ENCODE data around the gene P2RX5.

Gene P2RX5

DNA sequence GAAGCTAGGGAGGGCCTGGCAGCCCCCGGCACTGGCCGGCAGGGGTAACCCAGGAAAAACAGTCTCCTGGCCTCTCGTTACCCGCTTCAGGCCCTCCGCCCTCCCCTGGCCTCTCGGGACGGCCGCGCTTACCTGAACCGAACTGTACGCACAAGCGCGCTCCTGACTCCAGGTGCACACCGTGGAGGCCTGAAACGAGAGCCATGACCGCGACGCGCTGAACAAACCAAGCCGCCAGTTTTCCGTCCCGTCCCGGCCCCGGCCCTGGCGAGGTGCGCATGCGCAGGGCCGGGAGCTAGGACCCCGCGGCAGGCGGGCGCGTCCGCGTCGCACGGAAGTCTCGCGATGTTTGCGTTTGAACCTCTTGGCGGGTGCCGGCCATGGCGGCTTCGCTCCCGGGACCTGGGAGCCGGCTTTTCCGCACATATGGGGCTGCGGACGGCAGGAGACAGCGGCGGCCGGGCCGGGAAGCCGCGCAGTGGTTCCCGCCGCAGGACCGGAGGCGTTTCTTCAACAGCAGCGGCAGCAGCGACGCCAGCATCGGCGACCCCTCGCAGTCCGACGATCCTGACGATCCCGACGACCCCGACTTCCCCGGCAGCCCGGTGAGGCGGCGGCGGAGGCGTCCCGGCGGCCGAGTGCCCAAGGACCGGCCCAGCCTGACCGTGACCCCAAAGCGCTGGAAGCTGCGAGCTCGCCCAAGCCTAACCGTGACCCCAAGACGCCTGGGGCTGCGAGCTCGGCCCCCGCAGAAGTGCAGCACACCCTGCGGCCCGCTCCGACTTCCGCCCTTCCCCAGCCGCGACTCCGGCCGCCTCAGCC is 27.8 kb upstream of the P2RX5 start, which contains the start of gene HASPIN:
Gene HASPIN (plus strand): TSS at position 348 of the 822 bp plus-strand sequence. CDS start 33 bp downstream, at position 381.
- TF ChIP-seq, protein P1, sequence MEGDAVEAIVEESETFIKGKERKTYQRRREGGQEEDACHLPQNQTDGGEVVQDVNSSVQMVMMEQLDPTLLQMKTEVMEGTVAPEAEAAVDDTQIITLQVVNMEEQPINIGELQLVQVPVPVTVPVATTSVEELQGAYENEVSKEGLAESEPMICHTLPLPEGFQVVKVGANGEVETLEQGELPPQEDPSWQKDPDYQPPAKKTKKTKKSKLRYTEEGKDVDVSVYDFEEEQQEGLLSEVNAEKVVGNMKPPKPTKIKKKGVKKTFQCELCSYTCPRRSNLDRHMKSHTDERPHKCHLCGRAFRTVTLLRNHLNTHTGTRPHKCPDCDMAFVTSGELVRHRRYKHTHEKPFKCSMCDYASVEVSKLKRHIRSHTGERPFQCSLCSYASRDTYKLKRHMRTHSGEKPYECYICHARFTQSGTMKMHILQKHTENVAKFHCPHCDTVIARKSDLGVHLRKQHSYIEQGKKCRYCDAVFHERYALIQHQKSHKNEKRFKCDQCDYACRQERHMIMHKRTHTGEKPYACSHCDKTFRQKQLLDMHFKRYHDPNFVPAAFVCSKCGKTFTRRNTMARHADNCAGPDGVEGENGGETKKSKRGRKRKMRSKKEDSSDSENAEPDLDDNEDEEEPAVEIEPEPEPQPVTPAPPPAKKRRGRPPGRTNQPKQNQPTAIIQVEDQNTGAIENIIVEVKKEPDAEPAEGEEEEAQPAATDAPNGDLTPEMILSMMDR (IDR thresholded peaks at IDR 0.05; ENCODE audit: control insufficient read depth, extremely low read depth, insufficient read depth) = no peak
- DNase-seq (ENCODE audit: low read depth) = peak; percentile 59
- H3K4me3 ChIP-seq (ENCODE audit: low read depth, low read length) = peak within 1 kb of the TSS; percentile 84

GRCh38 chr17:3723188-3723555 is 27.2 kb upstream of the P2RX5 start:
- no peak for DNase-seq (ENCODE audit: low read depth)
- peak overlapping the region; percentile 84 for H3K4me3 ChIP-seq (ENCODE audit: low read depth, low read length)
- TF ChIP-seq, protein P1 (IDR thresholded peaks at IDR 0.05; ENCODE audit: control insufficient read depth, extremely low read depth, insufficient read depth) = no peak

DNA sequence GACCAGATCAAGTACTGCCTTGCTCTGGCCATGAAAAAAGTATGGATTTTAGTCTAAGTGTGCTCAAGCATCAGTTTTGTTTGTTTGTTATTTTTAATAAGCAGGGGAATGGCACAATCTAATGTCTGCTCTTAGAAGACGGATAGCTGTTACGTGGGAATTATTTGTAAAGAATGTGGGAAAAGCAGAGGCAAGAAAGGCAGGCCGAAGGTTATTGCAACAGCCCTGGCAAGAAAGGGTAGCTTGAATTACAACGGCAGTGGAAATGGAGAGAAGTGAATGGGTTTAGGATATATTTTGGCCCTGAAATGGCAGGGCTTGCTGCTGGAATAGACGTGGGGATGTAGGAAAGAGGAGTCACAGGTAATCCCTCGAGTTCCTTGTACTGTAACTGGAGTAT is 26.8 kb upstream of the P2RX5 start:
- DNase-seq (ENCODE audit: low read depth) = no peak
- H3K4me3 ChIP-seq (ENCODE audit: low read depth, low read length) = peak overlapping the region; percentile 84
- TF ChIP-seq, protein P1 (IDR thresholded peaks at IDR 0.05; ENCODE audit: control insufficient read depth, extremely low read depth, insufficient read depth) = no peak

DNA sequence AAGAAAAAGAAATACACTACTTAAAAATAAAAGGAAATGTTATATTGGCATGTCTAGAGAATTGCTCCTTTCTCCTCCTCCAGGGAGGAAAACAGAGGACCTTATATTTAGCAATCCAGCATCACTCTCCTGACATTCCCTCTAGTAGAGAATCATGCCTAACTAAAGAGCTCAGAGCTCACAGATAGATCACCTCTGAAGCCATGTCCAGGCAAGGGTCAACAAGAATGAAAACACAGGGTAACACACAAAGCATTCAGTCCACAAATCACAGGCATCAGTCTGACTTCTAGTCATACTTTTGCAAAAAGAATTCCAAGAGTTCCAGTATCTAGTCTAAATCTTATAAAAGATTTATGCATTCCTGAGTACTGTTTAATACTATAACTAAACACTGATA is 23.3 kb upstream of the P2RX5 start:
- TF ChIP-seq, protein P1 (IDR thresholded peaks at IDR 0.05; ENCODE audit: control insufficient read depth, extremely low read depth, insufficient read depth) = no peak
- no peak overlapping the region for H3K4me3 ChIP-seq (ENCODE audit: low read depth, low read length)
- no peak for DNase-seq (ENCODE audit: low read depth)

- TF ChIP-seq, protein P1 (IDR thresholded peaks at IDR 0.05; ENCODE audit: control insufficient read depth, extremely low read depth, insufficient read depth) = no peak
- no peak for DNase-seq (ENCODE audit: low read depth)
- H3K4me3 ChIP-seq (ENCODE audit: low read depth, low read length) = no peak overlapping the region
These were observed 22.2 kb upstream of the P2RX5 start for GRCh38 chr17:3718201-3718600.

GRCh38 chr17:3715296-3715695 is 19.3 kb upstream of the P2RX5 start:
- DNase-seq (ENCODE audit: low read depth) = no peak
- TF ChIP-seq, protein P1 (IDR thresholded peaks at IDR 0.05; ENCODE audit: control insufficient read depth, extremely low read depth, insufficient read depth) = no peak
- no peak overlapping the region for H3K4me3 ChIP-seq (ENCODE audit: low read depth, low read length)

Measured in LNCaP clone FGC (cell line).